Measurements from ENCODE around the gene RSPO3. TPM values are rescaled to one million over a fixed set of nuclear protein-coding genes. Genes with fewer than 3 reads are reported as not detected.
A peak's percentile ranks its signal among the peaks of the same experiment; 100 is the strongest.
"Not testable (repeated sequence)": the region's sequence is repeated elsewhere in the genome, so short reads cannot be mapped to it uniquely, and the experiment has no call there.

RSPO3 gene
- total RNA-seq, 1 experiment from 2014 or later, result not detected

- H4K20me1 ChIP-seq (ENCODE audit: insufficient read depth), result no peaks in the 10 kb centered on the region
- no peak overlapping the region for H2AFZ ChIP-seq
- H3K4me3 ChIP-seq, result no peak overlapping the region
- H3K36me3 ChIP-seq (ENCODE audit: low read depth), result no peaks in the 10 kb centered on the region
- peaks cover 4% of the 10 kb centered on the region; the same call in 1 of the 2 replicates for H3K9me2 ChIP-seq (ENCODE audit: insufficient read depth)
- BruUV-seq (replicated peaks), result no TSS peak
- no peaks in the 10 kb centered on the region for H3K4me1 ChIP-seq (replicated peaks; ENCODE audit: insufficient read depth)
- ChIA-PET CTCF (no interaction called here), POLR2A (ENCODE audit: unreplicated experiment) (no interaction called here)
- no peak overlapping the region for H3K4me2 ChIP-seq
- intact Hi-C loops (cut with micrococcal nuclease; ENCODE audit: unreplicated experiment), result no loop called here
- no peaks in the 10 kb centered on the region for H3K27me3 ChIP-seq (ENCODE audit: insufficient read depth, low read depth)
- H3K27ac ChIP-seq, result no peak overlapping the region
- no peak for TF ChIP-seq CTCF (conservative IDR thresholded peaks at IDR 0.05)
- no peak for TF ChIP-seq EZH2 (IDR thresholded peaks at IDR 0.05; ENCODE audit: low read depth)
- no peaks in the 10 kb centered on the region for H3K9me3 ChIP-seq (ENCODE audit: insufficient read depth, low read depth)
- H3F3A ChIP-seq (ENCODE audit: insufficient read depth, low read depth), result no peaks in the 10 kb centered on the region
- no peaks in the 10 kb centered on the region for H3K79me2 ChIP-seq (ENCODE audit: low read depth)
- DNase-seq, result no peak
These were observed 92.3 kb downstream of the RSPO3 start for GRCh38 chr6:127210725-127211124.

GRCh38 chr6:127212376-127212775 is 93.9 kb downstream of the RSPO3 start:
- no peak for DNase-seq
- no peaks in the 10 kb centered on the region for H3K4me1 ChIP-seq (replicated peaks; ENCODE audit: insufficient read depth)
- ChIA-PET CTCF (no interaction called here), POLR2A (ENCODE audit: unreplicated experiment) (no interaction called here)
- H3K27me3 ChIP-seq (ENCODE audit: insufficient read depth, low read depth), result no peaks in the 10 kb centered on the region
- no peaks in the 10 kb centered on the region for H3F3A ChIP-seq (ENCODE audit: insufficient read depth, low read depth)
- H3K9me2 ChIP-seq (ENCODE audit: insufficient read depth), result no peaks in the 10 kb centered on the region; the same call in 1 of the 2 replicates
- no peaks in the 10 kb centered on the region for H3K79me2 ChIP-seq (ENCODE audit: low read depth)
- H3K36me3 ChIP-seq (ENCODE audit: low read depth), result no peaks in the 10 kb centered on the region
- H3K27ac ChIP-seq, result no peak overlapping the region
- no TSS peak for BruUV-seq (replicated peaks)
- H3K9me3 ChIP-seq (ENCODE audit: insufficient read depth, low read depth), result no peaks in the 10 kb centered on the region
- no peaks in the 10 kb centered on the region for H4K20me1 ChIP-seq (ENCODE audit: insufficient read depth)
- H3K4me3 ChIP-seq, result no peak overlapping the region
- no peak overlapping the region for H3K4me2 ChIP-seq
- peak overlapping the region; percentile 2; the same call in 1 of the 2 replicates for H2AFZ ChIP-seq
- intact Hi-C loops (cut with micrococcal nuclease; ENCODE audit: unreplicated experiment), result no loop called here
- no peak for TF ChIP-seq CTCF (conservative IDR thresholded peaks at IDR 0.05)
- TF ChIP-seq EZH2 (IDR thresholded peaks at IDR 0.05; ENCODE audit: low read depth), result no peak

GRCh38 chr6:127214032-127214431 is 95.6 kb downstream of the RSPO3 start:
- H3K9me3 ChIP-seq (ENCODE audit: insufficient read depth, low read depth); H3F3A ChIP-seq (ENCODE audit: insufficient read depth, low read depth); CTCF ChIA-PET; H3K27me3 ChIP-seq (ENCODE audit: insufficient read depth, low read depth); H3K36me3 ChIP-seq (ENCODE audit: low read depth); H2AFZ ChIP-seq; intact Hi-C loops (cut with micrococcal nuclease; ENCODE audit: unreplicated experiment); POLR2A ChIA-PET (ENCODE audit: unreplicated experiment); H3K79me2 ChIP-seq (ENCODE audit: low read depth); H3K4me2 ChIP-seq; H3K4me3 ChIP-seq; H4K20me1 ChIP-seq (ENCODE audit: insufficient read depth); BruUV-seq (replicated peaks); H3K4me1 ChIP-seq (replicated peaks; ENCODE audit: insufficient read depth); DNase-seq; H3K27ac ChIP-seq; H3K9me2 ChIP-seq (ENCODE audit: insufficient read depth): not testable (repeated sequence)

GRCh38 chr6:127214531-127214930 is 96.1 kb downstream of the RSPO3 start:
- H3K27ac ChIP-seq; DNase-seq; CTCF ChIA-PET; H3K27me3 ChIP-seq (ENCODE audit: insufficient read depth, low read depth); H3F3A ChIP-seq (ENCODE audit: insufficient read depth, low read depth); intact Hi-C loops (cut with micrococcal nuclease; ENCODE audit: unreplicated experiment); H3K4me2 ChIP-seq; H3K36me3 ChIP-seq (ENCODE audit: low read depth); H3K4me3 ChIP-seq; H4K20me1 ChIP-seq (ENCODE audit: insufficient read depth); POLR2A ChIA-PET (ENCODE audit: unreplicated experiment); H3K9me2 ChIP-seq (ENCODE audit: insufficient read depth); BruUV-seq (replicated peaks); H3K4me1 ChIP-seq (replicated peaks; ENCODE audit: insufficient read depth); H2AFZ ChIP-seq; H3K9me3 ChIP-seq (ENCODE audit: insufficient read depth, low read depth); H3K79me2 ChIP-seq (ENCODE audit: low read depth): not testable (repeated sequence)
